ENCODE data around the gene OTC. TPM values are rescaled to one million over a fixed set of nuclear protein-coding genes. Genes with fewer than 3 reads are reported as not detected.

Gene OTC
- polyA plus RNA-seq (ENCODE audit: insufficient read length in 4 of 4): under 1 TPM in 1 of 4 donors, not detected in 3; 0.09 TPM

- no peak for DNase-seq (ENCODE audit: low read depth in 4 of 4, low spot score in 3 of 4)
Observed at GRCh38 chrX:38352362-38352761, at the start of gene OTC. Gene OTC (plus strand): TSS chrX:38352604. CDS start chrX:38352697, 93 bp downstream.

- no peak for DNase-seq (ENCODE audit: low read depth in 4 of 4, low spot score in 3 of 4)
Observed at GRCh38 chrX:38304010-38304409, 48.4 kb upstream of the OTC start.

DNA sequence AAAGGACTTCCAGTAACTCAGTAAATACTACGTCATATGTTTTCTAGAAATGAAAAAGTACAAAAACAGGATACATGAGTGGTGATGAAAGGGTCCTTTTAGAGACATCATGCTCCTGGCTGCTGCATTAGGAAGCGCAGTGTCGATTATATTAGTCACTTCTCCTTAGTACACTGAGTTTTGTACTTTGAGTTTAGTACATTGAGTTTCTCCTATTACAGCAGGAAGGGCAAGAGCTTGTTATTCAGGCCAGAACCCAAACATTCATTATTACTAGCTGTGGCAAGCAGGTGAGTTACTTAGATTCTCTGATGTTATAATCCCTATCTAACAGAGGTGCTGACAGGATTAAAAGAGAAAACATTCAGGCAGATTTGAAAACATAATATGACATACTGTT, 46.4 kb upstream of the OTC start:
- no peak for DNase-seq (ENCODE audit: low read depth in 4 of 4, low spot score in 3 of 4)

DNA sequence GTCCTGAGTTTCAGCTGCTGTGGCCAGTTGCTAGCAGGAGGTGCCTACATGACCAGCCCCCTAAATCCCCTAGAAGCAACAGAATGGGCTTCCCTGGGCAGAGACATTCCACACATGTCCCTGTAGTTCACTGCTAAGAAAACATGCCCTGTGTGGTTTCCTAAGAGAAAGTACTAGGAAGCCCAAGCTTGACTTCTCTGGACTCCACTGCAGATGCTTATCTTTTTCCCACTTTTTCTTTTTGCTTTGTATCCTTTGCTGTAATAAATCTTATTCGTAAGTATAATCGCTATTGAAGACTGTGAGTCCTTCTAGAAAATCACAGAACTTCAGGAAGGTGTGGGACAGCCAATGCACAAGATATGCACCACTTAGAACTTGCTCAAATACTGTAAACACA, 40.7 kb upstream of the OTC start:
- DNase-seq (ENCODE audit: low read depth in 4 of 4, low spot score in 3 of 4): no peak

- no peak for DNase-seq (ENCODE audit: low read depth in 4 of 4, low spot score in 3 of 4)
Observed at GRCh38 chrX:38312436-38312835, 40.0 kb upstream of the OTC start.

GRCh38 chrX:38313190-38313589, 39.2 kb upstream of the OTC start:
- no peak for DNase-seq (ENCODE audit: low read depth in 4 of 4, low spot score in 3 of 4)

GRCh38 chrX:38315186-38315585, 37.2 kb upstream of the OTC start:
- no peak for DNase-seq (ENCODE audit: low read depth in 4 of 4, low spot score in 3 of 4)

GRCh38 chrX:38318196-38318595, 34.2 kb upstream of the OTC start:
- no peak for DNase-seq (ENCODE audit: low read depth in 4 of 4, low spot score in 3 of 4)

DNA sequence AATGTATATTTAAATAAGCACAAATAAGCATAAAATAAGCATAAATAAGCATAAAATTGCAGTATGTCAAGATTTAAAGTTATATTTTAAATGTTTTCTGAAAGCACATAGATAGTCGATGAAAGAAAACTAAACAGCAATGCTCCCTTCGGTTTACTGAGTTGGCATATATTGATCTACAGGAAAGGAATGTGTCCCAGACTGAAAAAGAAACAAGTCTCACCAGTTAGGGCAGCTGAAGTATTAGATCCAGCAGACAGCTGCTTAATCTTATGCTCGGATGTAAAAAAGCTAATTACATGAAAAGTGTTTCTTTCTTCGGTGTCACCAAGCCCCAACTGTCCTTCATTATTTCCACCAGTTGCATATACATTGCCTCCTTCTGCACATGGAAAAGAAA, 33.8 kb upstream of the OTC start:
- no peak for DNase-seq (ENCODE audit: low read depth in 4 of 4, low spot score in 3 of 4)

- no peak for DNase-seq (ENCODE audit: low read depth in 4 of 4, low spot score in 3 of 4)
Observed at GRCh38 chrX:38320819-38321218, 31.6 kb upstream of the OTC start.

DNA sequence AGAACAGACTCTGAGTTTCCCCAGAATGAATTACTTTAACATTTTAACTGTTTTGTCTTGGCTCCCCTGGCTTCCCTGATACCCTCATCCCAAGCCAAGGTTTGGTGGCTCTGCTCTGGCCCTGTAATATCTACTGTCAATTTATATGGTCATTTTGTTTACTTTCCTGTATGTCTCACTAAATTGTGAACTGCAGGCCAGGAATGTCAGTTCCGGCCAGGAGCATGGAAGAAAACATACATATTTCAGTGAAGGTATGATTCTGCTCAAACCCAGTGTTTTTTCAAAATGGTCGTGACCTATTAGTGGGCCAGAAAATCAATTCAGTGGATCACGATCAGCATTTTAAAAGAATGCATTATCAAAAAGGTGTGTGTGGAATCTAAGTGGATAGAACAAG, 26.3 kb upstream of the OTC start:
- no peak for DNase-seq (ENCODE audit: low read depth in 4 of 4, low spot score in 3 of 4)

DNA sequence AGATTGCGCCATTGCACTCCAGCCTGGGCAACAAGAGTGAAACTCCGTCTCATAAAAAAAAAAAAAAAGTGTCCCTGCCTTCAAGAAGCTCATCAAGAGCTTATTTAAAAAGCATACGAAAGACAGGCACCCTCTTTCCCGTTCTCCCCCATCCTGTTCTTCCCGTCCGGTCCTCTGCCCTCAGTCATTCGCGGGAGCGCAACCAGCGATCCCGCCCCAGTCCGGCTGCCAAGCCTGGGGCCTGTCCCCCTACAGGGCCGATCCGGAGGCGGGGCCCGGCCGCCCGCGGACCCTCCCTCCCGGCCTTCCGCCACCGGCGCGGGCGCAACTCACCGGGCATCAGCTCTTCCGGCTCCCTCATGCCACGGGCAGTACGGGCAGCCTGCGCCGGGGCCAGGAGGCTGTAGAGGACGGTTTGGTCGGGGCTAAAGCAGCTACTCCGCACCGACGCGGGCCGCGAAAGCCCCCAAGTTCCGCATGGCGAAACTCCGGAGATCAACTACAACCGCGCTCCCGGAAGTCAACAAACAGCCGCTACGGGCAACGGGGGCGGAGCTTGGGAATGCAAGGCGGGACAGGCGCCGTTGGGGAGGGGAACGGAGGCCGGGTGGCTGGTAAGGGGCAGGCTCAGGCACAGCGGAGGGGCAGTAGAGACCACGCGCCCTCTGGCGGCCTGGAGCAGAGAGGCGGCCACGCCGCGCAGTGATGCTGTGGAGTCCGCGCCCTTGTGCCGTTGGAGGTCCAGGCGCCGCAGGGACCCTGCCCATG, 25.2 kb upstream of the OTC start, which contains the start of gene RPGR:
RPGR (minus strand) TSS at position 503 of the 768 bp plus-strand sequence; CDS start at position 361, 142 bp downstream.
- peak; percentile 79 to 82 (median 80) for DNase-seq (ENCODE audit: low read depth in 4 of 4, low spot score in 3 of 4)

GRCh38 chrX:38327775-38328081, 24.7 kb upstream of the OTC start:
- DNase-seq (ENCODE audit: low read depth in 4 of 4, low spot score in 3 of 4): no peak

DNA sequence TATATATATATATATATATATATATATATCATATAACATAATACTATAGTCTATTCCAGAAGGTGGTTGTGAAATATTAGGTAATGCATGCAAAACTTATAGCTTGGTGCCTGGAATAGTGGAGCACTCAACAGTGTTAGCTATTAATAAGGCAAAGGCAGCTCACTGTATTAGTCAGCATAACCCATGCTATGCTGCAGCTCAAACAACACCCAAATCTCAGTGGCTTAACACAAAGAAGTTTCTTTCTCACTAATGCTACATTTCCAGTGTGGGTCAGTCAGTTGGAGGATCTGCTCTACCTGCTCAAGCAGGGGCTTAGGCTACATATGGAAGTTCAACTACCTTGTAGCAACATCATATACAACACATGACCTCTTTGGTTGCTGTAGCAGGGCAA, 19.9 kb upstream of the OTC start:
- DNase-seq (ENCODE audit: low read depth in 4 of 4, low spot score in 3 of 4): no peak

- DNase-seq (ENCODE audit: low read depth in 4 of 4, low spot score in 3 of 4): no peak
Observed at GRCh38 chrX:38335382-38335781, 17.0 kb upstream of the OTC start.

DNA sequence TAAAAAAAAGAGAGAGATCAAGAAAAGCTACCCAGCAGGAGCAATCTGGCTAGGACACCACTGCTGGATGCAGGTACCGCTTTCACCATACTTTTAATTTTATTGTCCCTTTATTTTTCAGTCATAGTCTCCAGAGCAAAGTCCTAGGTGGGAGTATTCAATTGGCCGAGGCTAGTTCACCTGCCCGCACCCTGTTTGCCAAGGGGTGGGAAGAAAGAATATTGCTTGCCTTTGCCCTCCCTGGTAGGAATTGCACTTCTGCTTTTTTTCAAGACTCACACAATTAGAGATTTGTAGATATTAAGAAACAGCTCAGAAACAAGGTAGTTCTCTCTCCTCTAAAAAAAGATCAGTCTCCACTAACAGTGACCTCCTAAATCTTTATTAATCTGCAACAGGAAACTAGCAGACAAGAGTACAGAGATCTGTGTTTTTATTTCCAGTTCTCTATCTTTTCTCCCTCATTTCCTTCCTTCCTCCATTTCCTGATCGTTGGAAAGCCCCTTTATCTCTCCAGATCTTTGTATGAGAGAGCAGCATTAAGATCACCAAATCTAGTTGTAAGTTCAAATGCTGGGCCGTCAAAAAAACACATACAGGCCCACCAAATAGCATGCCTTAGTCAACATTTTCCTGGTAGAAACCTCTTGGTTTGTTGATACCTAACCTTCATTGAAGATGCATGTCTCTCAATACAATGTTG, 15.7 kb upstream of the OTC start:
- no peak for DNase-seq (ENCODE audit: low read depth in 4 of 4, low spot score in 3 of 4)

- no peak for DNase-seq (ENCODE audit: low read depth in 4 of 4, low spot score in 3 of 4)
Observed at GRCh38 chrX:38341442-38341841, 11.0 kb upstream of the OTC start.

GRCh38 chrX:38342853-38343778, 9.3 kb upstream of the OTC start:
- no peak for DNase-seq (ENCODE audit: low read depth in 4 of 4, low spot score in 3 of 4)

DNA sequence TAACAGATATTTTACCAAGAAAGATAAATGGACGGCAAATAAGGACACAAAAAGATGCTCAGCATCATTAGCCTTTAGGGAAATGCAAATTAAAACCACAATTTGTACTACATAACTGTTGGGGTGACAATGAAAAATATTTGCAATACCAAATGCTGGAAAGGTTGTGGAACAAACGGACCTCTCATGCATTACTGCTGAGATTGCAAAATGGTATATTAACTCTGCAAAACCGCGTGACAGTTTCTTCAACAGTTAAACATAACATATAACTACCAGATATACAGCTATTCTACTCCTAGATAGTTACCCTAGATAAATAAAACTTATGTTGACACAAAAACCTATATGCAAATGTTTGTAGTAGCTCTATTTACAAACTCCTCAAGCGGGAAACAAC, 6.3 kb upstream of the OTC start:
- no peak for DNase-seq (ENCODE audit: low read depth in 4 of 4, low spot score in 3 of 4)

- no peak for DNase-seq (ENCODE audit: low read depth in 4 of 4, low spot score in 3 of 4)
Observed at GRCh38 chrX:38347136-38347535, 5.3 kb upstream of the OTC start.

- no peak for DNase-seq (ENCODE audit: low read depth in 4 of 4, low spot score in 3 of 4)
Observed at GRCh38 chrX:38351346-38351745, 1.1 kb upstream of the OTC start.
